ENCODE measurements around the gene DMRTC2. TPM values are rescaled to one million over a fixed set of nuclear protein-coding genes. Genes with fewer than 3 reads are reported as not detected.

Gene DMRTC2
- total and polyA plus RNA-seq, 2 of the 13 experiments (the other 11 are each of a cell fraction or from before 2014, with no cell fraction given), result not detected

GRCh38 chr19:41872775-41873647 is 28.2 kb downstream of the DMRTC2 start (continued):
- TF ChIP-seq ZMAT5 (CRISPR knock-in tag; IDR thresholded peaks at IDR 0.05; ENCODE audit: borderline replicate concordance, low read depth), result no peak
- TF ChIP-seq NFYB (CRISPR knock-in tag; IDR thresholded peaks at IDR 0.05), result no peak
- peak; percentile 73 for TF ChIP-seq XRCC5 (optimal IDR thresholded peaks at IDR 0.05; ENCODE audit: low read length)
- TF ChIP-seq RBM39 (IDR thresholded peaks at IDR 0.05; ENCODE audit: low read depth, low read length, poor library complexity, severe bottlenecking), result no peak
- TF ChIP-seq ZBTB26 (CRISPR knock-in tag; IDR thresholded peaks at IDR 0.05; ENCODE audit: borderline replicate concordance), result no peak
- no peak for TF ChIP-seq ZFP36 (IDR thresholded peaks at IDR 0.05; ENCODE audit: borderline replicate concordance, low read depth, low read length, partially characterized antibody)
- no peak for TF ChIP-seq RNF2 (conservative IDR thresholded peaks at IDR 0.05; ENCODE audit: low read depth)
- no peak for TF ChIP-seq ZC3H13 (CRISPR knock-in tag; IDR thresholded peaks at IDR 0.05)
- no peak for TF ChIP-seq UBTF (CRISPR knock-in tag; IDR thresholded peaks at IDR 0.05)
- no peak for TF ChIP-seq ZBTB7B (CRISPR knock-in tag; IDR thresholded peaks at IDR 0.05)
- TF ChIP-seq TEAD3 (CRISPR knock-in tag; optimal IDR thresholded peaks at IDR 0.05; ENCODE audit: borderline replicate concordance), result peak; percentile 33
- TF ChIP-seq ZNF101 (CRISPR knock-in tag; IDR thresholded peaks at IDR 0.05; ENCODE audit: borderline replicate concordance, low read depth), result no peak
- TF ChIP-seq ZFP37 (CRISPR knock-in tag; IDR thresholded peaks at IDR 0.05; ENCODE audit: borderline replicate concordance), result no peak
- no peak for TF ChIP-seq JDP2 (CRISPR knock-in tag; IDR thresholded peaks at IDR 0.05; ENCODE audit: borderline replicate concordance)
- TF ChIP-seq POLR2AphosphoS2 (IDR thresholded peaks at IDR 0.05; ENCODE audit: low read depth, low read length), result peak; percentile 86; the same call in 1 of the 2 replicates
- no peak for TF ChIP-seq ZNF598 (CRISPR knock-in tag; IDR thresholded peaks at IDR 0.05; ENCODE audit: borderline replicate concordance)
- no peak for TF ChIP-seq ZBTB7A (CRISPR knock-in tag; IDR thresholded peaks at IDR 0.05)
- TF ChIP-seq PAXIP1 (CRISPR knock-in tag; conservative IDR thresholded peaks at IDR 0.05), result no peak
- TF ChIP-seq ZBTB33 (CRISPR knock-in tag; IDR thresholded peaks at IDR 0.05), result 0 out of 2 replicates have a peak, but pooled peaks have one; percentile 38
